GM21423 (cell line): ENCODE data around the gene STYXL1.

Experiments used
- ATAC-seq: cut with Tn5 transposase; IDR thresholded peaks from one replicate; pipeline ENCODE4 v1.9.1; 2021; ENCODE audit warnings: mild to moderate bottlenecking, moderate library complexity; ENCODE audit not compliant: unreplicated experiment

STYXL1 gene

GRCh38 chr7:75981453-75982305, 66.1 kb downstream of the STYXL1 start:
- no peak for ATAC-seq

GRCh38 chr7:75981203-75981452, 66.7 kb downstream of the STYXL1 start:
- ATAC-seq: no peak

DNA sequence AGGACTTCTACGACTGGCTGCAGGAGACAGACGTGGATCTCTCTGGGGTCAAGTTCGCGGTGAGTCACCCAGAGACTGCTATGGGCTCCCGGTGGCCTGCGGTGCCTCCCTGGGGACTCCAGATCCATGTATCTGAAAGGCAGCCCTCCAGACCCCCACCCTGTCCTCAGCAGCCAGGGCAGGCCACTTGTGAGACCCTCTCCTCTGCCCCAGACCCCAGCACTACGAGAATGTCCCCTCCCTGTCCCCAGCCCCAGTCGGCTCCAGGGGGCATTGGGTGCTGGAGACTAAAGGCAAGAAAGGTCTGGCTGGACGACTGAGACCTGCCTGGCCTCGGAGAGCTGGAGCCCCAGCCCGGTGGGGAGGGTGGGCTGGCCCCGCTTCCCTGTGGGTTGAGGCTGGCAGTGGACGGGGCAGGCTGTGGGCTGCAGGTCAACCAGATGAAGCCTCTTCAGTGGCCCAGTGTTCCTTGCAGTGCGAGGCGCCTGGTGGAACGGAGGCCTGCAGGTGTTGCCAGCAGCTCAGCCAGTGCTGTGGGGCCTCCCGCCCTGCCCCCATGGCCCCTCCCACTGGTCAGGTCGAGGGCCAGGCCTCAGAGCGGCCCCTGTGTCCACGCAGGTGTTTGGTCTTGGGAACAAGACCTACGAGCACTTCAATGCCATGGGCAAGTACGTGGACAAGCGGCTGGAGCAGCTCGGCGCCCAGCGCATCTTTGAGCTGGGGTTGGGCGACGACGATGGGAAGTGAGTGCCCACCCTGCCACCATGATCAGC, 67.2 kb downstream of the STYXL1 start:
- no peak for ATAC-seq

DNA sequence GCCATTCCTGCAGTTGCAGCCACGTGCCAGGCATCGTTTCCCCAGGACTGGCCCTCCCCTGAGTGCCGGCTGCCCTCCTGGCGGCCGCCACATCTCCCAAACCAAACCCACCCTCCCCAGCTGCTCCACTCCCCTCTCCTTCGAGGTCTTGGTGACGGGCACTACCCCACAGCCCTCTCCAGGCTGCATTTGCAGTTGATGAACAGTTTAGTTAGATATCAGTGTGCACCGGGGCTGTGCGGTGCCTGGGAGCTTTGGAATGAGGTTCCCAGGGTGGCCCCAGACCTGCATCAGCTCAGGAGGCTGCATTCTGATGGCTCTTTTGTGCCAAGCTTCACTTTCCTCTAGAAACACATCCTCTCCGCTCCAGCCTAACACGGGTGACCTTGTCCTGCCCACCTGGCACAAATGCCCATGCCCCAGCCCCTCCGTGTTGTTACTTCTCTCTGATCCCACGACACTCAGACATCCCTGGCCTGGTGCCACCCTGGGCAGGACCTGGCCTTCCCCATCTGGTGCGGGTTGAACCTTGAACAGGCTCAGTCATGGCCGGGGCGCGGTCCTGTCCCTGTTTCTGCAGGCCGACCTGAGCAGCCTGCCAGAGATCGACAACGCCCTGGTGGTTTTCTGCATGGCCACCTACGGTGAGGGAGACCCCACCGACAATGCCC, 67.9 kb downstream of the STYXL1 start:
- ATAC-seq: no peak

GRCh38 chr7:75977743-75978142, 70.1 kb downstream of the STYXL1 start:
- no peak for ATAC-seq

- ATAC-seq: no peak
These were observed 75.6 kb downstream of the STYXL1 start for GRCh38 chr7:75971961-75972763.

DNA sequence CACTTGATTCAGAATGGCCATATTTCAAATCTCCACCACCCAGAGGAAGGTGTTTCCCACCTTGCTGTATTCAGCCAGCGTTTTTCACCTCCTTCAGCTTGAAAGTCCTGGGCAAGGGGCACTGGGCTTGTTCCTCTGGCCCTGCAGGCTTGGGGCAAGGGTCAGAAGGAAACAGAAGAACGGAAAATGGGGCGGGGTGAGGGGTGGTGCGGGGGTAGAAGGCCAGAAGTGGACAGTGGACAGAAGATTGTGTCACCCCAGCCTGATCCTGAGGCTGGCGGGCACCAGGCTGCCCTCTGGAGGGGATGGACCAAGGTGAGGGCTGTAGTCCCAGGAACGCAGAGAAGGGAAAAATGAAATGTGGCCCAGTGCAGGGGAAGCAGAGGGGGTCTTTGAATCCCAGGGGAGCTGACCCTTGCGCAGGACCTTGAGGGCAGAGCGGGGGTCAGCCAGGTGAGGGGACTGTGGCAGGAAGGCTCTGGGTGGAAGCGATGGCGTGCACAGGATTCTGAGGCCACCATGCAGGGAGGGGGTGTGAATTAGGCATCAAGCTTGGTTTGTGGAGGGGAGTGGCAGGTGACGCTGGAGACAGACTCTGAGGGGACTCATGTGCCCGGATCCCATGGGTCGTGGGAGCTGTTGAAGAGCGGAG, 76.4 kb downstream of the STYXL1 start:
- ATAC-seq: no peak

GRCh38 chr7:75969704-75970498, 77.9 kb downstream of the STYXL1 start:
- no peak for ATAC-seq

DNA sequence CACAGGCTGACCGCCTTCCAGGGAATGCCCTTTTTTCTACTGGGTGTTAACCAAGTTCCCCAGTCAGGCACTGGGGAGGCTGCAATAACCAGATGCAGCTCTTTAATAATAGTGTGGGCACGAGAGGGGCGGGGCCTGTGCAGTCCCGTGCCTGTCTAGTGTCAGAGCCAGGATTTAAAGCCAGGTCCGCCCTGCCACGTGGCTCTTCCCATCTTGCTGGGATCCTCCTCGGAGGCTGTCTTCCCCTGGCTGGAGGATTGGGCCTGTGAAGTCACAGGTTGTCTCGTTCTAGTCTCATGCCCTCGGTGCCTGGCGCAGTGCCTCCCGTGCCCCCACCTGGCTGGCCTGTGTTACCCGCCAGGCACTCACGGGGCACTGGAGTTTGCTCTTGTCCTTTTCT, 78.6 kb downstream of the STYXL1 start:
- no peak for ATAC-seq

DNA sequence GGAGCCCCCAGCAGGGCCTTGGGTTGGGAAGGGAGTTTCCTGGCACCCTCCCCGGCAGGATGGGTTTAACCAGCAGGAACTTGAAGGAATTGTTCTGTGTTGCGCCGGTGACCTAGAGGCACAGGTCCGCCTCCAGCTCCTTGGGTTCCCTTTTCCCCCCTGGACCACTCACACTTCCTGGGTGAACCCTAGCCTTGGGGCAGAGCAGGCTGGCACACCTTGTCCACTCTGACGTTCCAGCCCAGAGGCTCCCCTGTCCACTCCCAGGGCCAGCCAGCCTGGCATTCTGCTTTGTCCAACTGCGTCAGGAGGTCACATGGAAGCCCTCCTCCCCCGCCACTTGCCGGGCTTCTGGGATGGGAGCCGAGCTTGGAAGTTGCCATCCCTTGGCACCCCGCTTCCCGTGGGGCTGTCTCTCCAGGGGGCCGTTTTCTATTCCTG, 79.2 kb downstream of the STYXL1 start:
- no peak for ATAC-seq

DNA sequence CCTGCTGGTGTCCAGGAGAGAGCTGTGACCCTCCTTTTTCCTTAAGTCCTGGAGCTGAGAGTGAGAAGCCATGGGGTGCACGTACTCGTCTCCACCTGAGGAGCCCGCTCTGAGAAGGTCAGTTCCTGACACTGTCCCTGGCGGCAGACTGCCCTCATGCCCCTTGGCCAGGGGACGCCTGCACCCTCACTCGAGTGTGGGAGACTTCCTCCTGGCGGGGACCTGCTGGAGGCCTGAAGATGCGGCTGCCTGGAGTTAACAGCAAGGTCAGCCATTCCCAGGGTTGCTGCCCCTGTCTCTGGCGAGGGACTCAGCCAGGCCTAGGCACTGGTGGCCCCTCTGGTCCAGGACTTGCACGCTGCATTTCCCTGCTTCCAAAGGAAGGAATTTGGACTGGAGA, 79.8 kb downstream of the STYXL1 start:
- ATAC-seq: no peak

GRCh38 chr7:75967487-75967997, 80.3 kb downstream of the STYXL1 start:
- no peak for ATAC-seq

DNA sequence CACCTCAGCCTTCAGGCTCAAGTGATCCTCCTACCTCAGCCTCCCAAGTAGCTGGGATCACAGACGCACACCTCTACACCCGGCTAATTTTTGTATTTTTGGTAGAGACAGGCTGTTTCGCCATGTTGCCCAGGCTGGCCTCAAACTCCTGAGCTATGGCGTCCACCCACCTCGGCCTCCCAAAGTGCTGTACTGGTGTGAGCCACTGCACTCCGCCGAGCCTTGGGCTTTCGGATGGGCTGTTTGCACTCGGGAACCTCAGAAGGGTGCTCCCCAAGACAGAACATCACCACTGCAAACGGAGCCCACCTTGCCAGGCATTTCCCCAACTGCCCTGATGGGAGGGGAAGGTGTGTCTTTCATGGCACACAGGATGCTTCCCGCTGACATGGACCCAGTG, 80.7 kb downstream of the STYXL1 start:
- no peak for ATAC-seq

DNA sequence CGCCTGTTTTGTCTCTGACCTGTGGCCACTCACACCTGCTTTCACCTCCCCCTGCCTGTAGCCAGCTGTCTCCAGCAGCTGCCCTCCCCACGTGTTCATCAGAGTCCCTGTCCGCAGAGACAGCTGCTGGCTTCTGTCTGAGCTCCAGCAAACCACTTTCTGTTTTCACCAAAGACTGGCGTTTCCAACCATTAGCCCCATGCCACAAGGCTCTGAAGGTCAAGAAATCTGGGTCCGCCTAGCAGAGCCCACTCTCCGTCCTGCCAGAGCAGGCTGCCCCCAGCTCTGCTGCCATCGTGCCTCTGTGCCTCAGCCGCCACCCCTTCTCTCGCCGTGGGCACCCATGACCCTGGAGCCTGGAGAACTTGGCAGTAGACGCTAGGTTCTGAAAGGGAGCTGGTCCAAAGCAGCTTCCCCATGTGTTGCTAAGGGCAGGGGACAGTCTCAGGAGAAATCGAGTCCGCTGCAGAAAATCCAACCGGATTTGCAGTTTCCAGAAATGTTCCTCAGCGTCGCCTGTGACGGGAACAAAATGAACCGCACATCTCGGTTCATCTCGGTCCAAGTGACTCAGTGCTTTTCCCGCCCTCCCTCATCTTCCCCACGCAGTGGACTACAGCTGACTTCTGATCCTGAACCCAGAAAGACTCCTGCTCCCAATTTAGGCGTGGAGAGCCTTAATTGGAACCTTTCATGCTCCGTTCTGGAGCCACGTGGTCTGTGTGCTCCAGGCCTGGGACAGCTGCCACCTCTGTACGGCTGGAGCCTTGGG, 81.4 kb downstream of the STYXL1 start:
- no peak for ATAC-seq

DNA sequence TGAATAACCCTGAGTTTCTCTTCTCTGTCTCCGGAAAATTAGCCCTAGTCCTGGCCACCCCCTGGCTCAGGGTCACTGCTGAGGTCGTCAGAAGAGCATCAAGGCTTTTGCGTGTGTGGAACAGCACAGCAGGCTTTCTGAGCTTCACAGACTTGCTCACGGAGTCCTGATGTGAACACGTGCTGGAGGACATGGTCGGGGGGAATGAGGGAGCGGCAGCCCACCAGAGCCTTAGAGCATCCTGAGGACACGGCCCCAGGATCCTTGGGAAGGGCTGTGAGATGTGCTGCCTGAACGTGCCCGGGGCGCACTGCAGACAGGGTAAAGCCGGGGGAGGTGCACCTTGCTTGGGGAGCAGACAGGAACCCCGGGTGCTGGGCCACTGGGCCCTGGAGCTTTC, 82.2 kb downstream of the STYXL1 start:
- ATAC-seq: no peak

DNA sequence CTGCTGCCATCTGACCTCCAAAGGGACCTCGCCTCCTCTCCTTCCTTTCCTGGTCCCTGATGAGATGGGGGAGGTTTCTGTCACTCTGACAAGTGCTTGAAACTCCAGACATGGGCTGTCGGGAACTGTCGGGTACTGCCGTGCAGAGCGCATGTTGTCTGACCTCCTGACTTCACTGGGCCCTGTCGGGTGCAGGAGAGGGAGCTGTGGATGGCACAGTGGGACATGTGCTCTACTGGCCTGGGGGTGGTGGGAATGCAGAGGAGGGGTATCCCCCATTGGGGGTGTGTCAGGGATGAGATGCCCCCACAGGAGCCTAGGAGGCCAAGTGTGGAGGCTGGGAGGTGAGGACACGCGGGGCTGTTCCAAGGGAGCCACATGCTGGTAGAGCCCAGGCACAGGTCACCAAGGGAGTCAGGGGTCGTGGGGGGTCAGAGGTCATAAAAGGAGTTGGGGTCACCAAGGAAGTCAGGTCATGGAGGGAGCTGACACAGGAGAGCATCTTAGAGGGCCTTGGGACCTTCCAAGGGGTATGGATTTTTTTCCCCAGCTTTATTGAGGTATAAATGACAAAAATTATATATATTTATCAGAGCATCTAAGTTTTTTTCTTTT, 84.3 kb downstream of the STYXL1 start:
- ATAC-seq: no peak

- no peak for ATAC-seq
These were observed 85.0 kb downstream of the STYXL1 start for GRCh38 chr7:75962607-75963380.

GRCh38 chr7:75961218-75961617, 86.6 kb downstream of the STYXL1 start:
- no peak for ATAC-seq
